GM12891 (cell line): ENCODE results near the gene B4GALT3.

Experiments used
- POLR2A ChIP-seq: IDR thresholded peaks from 2 replicates; pipeline ENCODE4 v1.6.1; 2011; ENCODE audit warnings: low read depth, low read length, control low read depth
- POLR2AphosphoS5 ChIP-seq: IDR thresholded peaks from 2 replicates; pipeline ENCODE4 v1.6.1; 2011; ENCODE audit warnings: low read depth, low read length, control low read depth

DNA sequence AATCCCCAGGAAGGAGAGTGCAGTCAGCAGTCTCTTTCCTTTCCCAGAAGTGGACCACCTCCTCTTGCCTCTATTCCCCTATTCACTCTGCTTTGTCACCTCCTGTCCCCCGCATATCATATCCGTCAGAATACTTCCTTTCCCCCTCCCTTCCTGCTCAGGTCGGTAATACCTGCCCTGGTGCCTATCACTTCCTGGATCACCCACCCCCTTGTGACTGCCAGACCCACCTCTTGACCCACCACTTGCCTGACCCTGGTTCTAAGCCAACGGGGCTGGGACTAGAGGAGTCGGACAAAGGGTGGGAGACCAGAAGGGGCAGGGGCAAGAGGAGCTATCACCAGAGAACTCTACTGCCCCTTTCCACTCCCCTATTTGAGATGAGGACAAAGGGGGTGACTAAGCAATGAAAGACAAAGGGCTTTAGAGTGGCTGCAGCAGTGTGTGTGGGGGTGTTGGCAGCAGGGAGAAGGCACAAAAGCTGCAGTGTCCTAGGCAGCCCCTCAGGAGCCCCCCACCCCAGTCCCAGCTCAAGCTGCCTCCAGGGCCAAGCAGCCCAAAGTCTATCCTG, 23.2 kb upstream of the B4GALT3 start:
- TF ChIP-seq POLR2A (no peak), POLR2AphosphoS5 (no peak)
